ENCODE measurements around the gene FLRT1.

FLRT1 gene

DNA sequence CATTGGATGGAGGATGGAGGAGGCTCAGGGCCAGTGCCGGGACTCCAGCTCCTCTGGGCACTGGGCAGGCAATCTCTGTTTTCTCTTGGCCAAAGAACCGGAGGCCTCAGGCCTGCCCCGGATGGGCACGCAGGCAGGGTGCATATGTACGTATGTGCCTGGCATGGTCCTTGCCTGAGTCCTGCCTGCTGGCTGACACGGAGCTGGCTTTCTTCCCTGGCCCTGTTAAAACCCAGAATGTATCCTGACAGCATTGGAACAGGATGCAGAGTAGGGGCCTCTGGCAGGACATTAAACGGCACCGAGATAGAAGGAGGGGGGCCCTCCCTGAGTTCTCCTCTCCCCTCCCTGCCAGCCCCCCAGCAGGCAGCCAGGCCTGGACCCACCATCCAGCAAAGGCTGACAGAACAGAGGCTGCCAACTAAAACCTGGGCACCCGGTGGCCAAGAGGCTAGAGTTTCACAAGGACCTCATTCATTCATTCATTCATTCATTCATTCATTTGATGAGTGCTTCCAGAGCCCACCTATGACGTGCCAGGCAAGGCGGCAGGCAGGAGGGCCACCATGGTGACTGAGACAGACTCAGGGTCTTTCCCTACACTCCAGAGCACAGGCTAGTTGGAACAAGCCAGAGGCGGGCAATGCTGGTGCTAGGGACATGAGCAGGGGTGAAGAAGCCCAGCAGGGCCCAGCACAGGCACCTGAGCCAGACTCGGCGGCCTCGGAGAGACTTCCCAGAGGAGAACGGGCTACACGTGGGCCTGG lies 28.8 kb downstream of the FLRT1 start:
- Histone ChIP-seq H3K36me3 (ENCODE audit: control insufficient read depth in 2 of 2, insufficient read depth in 2 of 2, low read length in 2 of 2) (no peaks in the 10 kb centered on the region), H3K4me3 (ENCODE audit: low read length in 2 of 2) (no peak overlapping the region), H3K27ac (ENCODE audit: low read depth in 2 of 2, low read length in 2 of 2) (no peak overlapping the region), H3K9ac (ENCODE audit: low read depth in 1 of 2, low read length in 2 of 2) (no peak overlapping the region), H3K9me3 (ENCODE audit: control insufficient read depth in 2 of 2, low read length in 2 of 2) (no peaks in the 10 kb centered on the region), H3K27me3 (ENCODE audit: control insufficient read depth in 2 of 2, insufficient read depth in 2 of 2, low read length in 2 of 2) (peaks cover 2 to 9% of the 10 kb centered on the region in 2 donors), H3K4me1 (ENCODE audit: control insufficient read depth in 2 of 2, insufficient read depth in 2 of 2, low read length in 2 of 2) (peaks cover 0 to 6% of the 10 kb centered on the region in 2 donors)

DNA sequence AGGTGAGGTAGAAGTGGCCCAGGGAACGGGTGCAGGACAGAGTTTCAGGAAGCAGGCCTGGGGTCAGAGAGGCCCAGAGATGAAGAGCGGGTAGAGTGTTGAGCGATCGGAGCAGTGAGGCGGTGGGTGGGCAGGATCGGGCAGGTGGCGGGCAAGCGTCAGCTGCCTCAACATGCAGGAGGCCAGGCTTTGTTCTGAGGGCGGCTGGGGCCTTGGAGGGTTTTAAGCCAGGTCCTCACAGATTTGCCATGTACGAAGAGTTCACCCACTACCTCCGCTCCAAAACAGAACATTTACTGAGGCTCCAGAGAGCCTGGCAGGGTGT lies 29.4 kb downstream of the FLRT1 start:
- H3K27ac ChIP-seq (ENCODE audit: low read depth in 2 of 2, low read length in 2 of 2): no peak overlapping the region
- H3K4me1 ChIP-seq (ENCODE audit: control insufficient read depth in 2 of 2, insufficient read depth in 2 of 2, low read length in 2 of 2): peaks cover 0 to 6% of the 10 kb centered on the region in 2 donors
- H3K4me3 ChIP-seq (ENCODE audit: low read length in 2 of 2): no peak overlapping the region
- no peaks in the 10 kb centered on the region for H3K9me3 ChIP-seq (ENCODE audit: control insufficient read depth in 2 of 2, low read length in 2 of 2)
- H3K27me3 ChIP-seq (ENCODE audit: control insufficient read depth in 2 of 2, insufficient read depth in 2 of 2, low read length in 2 of 2): peaks cover 2 to 9% of the 10 kb centered on the region in 2 donors
- H3K9ac ChIP-seq (ENCODE audit: low read depth in 1 of 2, low read length in 2 of 2): no peak overlapping the region
- no peaks in the 10 kb centered on the region for H3K36me3 ChIP-seq (ENCODE audit: control insufficient read depth in 2 of 2, insufficient read depth in 2 of 2, low read length in 2 of 2)

DNA sequence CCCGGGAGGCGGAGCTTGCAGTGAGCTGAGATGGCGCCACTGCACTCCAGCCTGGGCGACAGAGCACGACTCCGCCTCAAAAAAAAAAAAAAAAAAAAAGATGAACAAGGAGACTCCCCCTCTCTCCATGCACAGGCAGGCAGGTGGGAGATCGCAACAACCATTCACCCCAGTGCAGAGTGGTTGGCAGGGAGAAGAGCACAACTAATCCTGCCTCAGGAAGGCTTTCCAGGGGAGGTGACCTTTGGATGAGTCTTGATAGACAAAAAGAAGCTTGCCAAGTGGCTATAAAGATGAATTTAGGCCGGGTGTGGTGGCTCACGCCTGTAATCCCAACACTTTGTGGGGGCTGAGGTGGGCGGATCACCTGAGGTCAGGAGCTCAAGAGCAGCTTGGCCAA lies 30.0 kb downstream of the FLRT1 start:
- peaks cover 2 to 9% of the 10 kb centered on the region in 2 donors for H3K27me3 ChIP-seq (ENCODE audit: control insufficient read depth in 2 of 2, insufficient read depth in 2 of 2, low read length in 2 of 2)
- H3K4me3 ChIP-seq (ENCODE audit: low read length in 2 of 2): no peak overlapping the region
- no peak overlapping the region for H3K9ac ChIP-seq (ENCODE audit: low read depth in 1 of 2, low read length in 2 of 2)
- H3K27ac ChIP-seq (ENCODE audit: low read depth in 2 of 2, low read length in 2 of 2): no peak overlapping the region
- no peaks in the 10 kb centered on the region for H3K9me3 ChIP-seq (ENCODE audit: control insufficient read depth in 2 of 2, low read length in 2 of 2)
- H3K4me1 ChIP-seq (ENCODE audit: control insufficient read depth in 2 of 2, insufficient read depth in 2 of 2, low read length in 2 of 2): peaks cover 0 to 6% of the 10 kb centered on the region in 2 donors
- H3K36me3 ChIP-seq (ENCODE audit: control insufficient read depth in 2 of 2, insufficient read depth in 2 of 2, low read length in 2 of 2): no peaks in the 10 kb centered on the region

DNA sequence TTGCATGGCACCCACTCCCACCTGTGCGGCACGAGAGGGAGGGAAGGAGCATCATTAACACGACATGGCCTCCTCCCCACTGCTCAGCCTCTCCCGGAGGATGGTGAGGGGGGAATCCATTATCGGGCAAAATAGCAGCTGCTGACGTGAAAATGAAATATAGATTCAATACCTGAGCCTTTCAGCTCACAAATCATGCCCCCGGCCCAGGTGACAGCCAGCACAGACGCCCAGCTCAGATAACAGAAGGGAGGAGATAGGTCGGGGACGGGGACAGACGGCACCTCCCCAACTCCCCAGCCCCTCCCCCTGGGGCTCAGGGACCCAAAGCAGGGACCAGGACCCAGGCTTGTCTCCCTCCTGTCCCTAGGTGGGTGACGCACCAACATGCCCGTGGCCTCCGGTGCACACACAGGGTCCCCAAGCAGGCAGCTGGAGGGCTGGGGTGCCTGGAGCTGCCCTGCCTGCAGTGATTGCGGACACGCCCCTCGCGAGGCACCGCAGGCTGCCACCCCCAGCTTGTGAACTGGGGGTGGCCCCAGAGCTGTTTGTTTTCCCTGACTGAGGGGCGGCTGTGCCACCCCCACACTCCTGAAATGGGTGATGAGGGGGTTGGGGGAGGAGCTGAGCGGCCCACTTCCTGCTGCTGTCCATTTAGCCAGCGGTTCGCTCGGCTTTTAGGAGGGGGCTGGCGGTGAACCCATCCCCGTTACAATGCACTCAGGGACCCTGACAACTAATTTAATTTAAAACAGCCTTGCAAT lies 31.7 kb downstream of the FLRT1 start:
- H3K4me3 ChIP-seq (ENCODE audit: low read length in 2 of 2): no peak overlapping the region
- no peak overlapping the region for H3K9ac ChIP-seq (ENCODE audit: low read depth in 1 of 2, low read length in 2 of 2)
- H3K9me3 ChIP-seq (ENCODE audit: control insufficient read depth in 2 of 2, low read length in 2 of 2): no peaks in the 10 kb centered on the region
- peaks cover 0 to 3% of the 10 kb centered on the region in 2 donors for H3K27me3 ChIP-seq (ENCODE audit: control insufficient read depth in 2 of 2, insufficient read depth in 2 of 2, low read length in 2 of 2)
- H3K27ac ChIP-seq (ENCODE audit: low read depth in 2 of 2, low read length in 2 of 2): no peak overlapping the region
- no peaks in the 10 kb centered on the region for H3K4me1 ChIP-seq (ENCODE audit: control insufficient read depth in 2 of 2, insufficient read depth in 2 of 2, low read length in 2 of 2)
- no peaks in the 10 kb centered on the region for H3K36me3 ChIP-seq (ENCODE audit: control insufficient read depth in 2 of 2, insufficient read depth in 2 of 2, low read length in 2 of 2)

DNA sequence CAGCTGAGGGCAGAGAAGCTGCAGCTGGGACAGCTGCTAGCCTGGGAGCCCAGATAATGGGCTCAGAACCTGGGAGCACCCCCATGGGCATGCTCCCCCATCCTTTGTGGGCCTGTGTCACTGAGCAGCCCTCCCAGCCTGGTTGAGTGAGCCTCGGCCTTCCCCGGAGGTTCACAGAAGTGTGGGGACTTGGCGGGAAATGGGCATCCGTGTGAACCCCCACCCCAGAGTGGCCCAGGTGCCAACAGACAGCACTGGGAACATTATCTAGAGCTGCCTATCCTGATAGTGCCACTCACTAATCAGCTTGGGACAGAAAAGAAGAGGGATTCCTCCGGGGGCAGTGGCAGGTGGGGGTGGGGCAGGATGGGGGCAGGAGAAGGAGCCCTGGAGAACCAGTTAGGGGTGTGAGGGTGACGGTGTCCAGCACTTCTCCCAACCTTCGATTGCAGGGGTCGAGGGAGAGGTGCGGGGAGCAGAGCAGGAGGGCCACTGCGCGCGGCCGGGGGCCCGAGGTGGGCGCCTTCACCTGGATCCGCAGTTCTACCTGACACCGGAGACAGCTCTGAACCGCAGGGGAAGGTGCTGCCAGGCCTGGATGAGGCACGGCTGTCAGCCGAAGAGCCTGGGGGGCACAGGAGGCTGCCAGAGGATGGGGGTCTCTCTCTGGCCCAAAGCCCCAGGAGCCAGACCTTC lies 33.1 kb downstream of the FLRT1 start:
- H3K27me3 ChIP-seq (ENCODE audit: control insufficient read depth in 2 of 2, insufficient read depth in 2 of 2, low read length in 2 of 2): no peaks in the 10 kb centered on the region
- no peak overlapping the region for H3K4me3 ChIP-seq (ENCODE audit: low read length in 2 of 2)
- H3K9ac ChIP-seq (ENCODE audit: low read depth in 1 of 2, low read length in 2 of 2): no peak overlapping the region
- H3K9me3 ChIP-seq (ENCODE audit: control insufficient read depth in 2 of 2, low read length in 2 of 2): no peaks in the 10 kb centered on the region
- no peaks in the 10 kb centered on the region for H3K36me3 ChIP-seq (ENCODE audit: control insufficient read depth in 2 of 2, insufficient read depth in 2 of 2, low read length in 2 of 2)
- no peak overlapping the region for H3K27ac ChIP-seq (ENCODE audit: low read depth in 2 of 2, low read length in 2 of 2)
- no peaks in the 10 kb centered on the region for H3K4me1 ChIP-seq (ENCODE audit: control insufficient read depth in 2 of 2, insufficient read depth in 2 of 2, low read length in 2 of 2)

DNA sequence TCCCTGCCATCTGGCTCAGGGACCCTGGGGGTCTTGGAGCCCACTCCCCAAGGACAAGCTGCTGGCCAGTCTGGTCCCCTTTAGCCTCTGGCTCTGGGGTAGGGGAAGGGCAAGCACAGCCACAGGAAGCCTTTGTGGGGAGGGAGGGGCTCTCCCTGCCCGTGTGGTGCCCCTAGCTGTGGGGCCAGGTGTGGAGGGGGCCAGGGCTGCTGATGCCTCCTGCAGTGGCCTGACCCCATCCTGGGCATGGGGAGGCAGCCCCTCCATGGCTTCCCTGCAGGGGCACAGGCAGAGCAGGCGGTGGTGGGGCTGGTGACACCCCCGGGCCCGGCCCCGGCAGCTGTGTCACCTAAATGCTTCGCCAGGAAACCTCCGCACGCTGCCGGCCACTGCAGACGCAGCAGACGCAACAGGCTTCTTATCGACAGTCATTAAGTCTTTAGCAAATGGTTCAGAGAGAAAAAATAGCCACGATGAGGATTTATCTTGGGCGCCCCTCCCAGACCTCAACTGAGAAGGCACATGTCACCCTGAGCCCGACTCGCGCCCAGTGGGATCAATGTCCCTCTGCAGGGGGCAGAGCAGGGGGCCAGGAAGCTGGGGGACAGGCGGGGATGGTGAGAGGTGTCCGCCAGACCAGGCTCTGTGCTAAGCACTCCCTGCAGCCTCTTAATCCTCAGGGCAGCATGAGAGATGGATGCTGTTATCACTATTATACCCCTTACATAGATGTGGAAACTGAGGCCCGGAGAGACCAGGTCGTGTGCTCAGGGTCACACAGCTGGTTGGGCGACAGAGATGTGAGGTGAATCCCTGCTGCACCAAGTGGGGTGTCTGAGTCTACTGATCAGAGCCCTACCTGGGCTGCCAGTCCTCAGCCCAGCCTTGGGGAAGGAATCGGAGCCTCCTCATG lies 33.9 kb downstream of the FLRT1 start:
- Histone ChIP-seq H3K9me3 (ENCODE audit: control insufficient read depth in 2 of 2, low read length in 2 of 2) (no peaks in the 10 kb centered on the region), H3K36me3 (ENCODE audit: control insufficient read depth in 2 of 2, insufficient read depth in 2 of 2, low read length in 2 of 2) (no peaks in the 10 kb centered on the region), H3K27ac (ENCODE audit: low read depth in 2 of 2, low read length in 2 of 2) (no peak overlapping the region), H3K4me3 (ENCODE audit: low read length in 2 of 2) (no peak overlapping the region), H3K4me1 (ENCODE audit: control insufficient read depth in 2 of 2, insufficient read depth in 2 of 2, low read length in 2 of 2) (no peaks in the 10 kb centered on the region), H3K27me3 (ENCODE audit: control insufficient read depth in 2 of 2, insufficient read depth in 2 of 2, low read length in 2 of 2) (no peaks in the 10 kb centered on the region), H3K9ac (ENCODE audit: low read depth in 1 of 2, low read length in 2 of 2) (no peak overlapping the region)

DNA sequence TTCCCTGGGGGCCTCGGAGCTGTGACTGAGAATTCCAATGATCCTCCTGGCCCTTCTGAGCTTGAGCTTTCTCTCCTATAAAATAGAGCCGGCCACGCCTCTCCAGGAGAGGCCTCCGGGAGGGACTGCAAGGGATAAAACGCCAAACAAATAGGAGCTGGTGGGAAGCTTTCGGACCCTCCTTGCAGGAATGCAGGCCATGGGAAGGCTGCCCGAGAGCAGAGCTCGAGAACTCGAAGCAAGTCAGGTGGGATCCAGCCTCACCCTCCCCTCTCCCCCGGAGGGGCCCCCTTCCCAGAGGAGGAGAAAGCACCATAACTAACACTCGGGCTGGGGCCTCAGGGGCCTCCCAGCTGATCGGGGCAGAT lies 34.6 kb downstream of the FLRT1 start:
- H3K36me3 ChIP-seq (ENCODE audit: control insufficient read depth in 2 of 2, insufficient read depth in 2 of 2, low read length in 2 of 2): no peaks in the 10 kb centered on the region
- H3K9me3 ChIP-seq (ENCODE audit: control insufficient read depth in 2 of 2, low read length in 2 of 2): no peaks in the 10 kb centered on the region
- no peak overlapping the region for H3K27ac ChIP-seq (ENCODE audit: low read depth in 2 of 2, low read length in 2 of 2)
- H3K9ac ChIP-seq (ENCODE audit: low read depth in 1 of 2, low read length in 2 of 2): no peak overlapping the region
- H3K4me1 ChIP-seq (ENCODE audit: control insufficient read depth in 2 of 2, insufficient read depth in 2 of 2, low read length in 2 of 2): no peaks in the 10 kb centered on the region
- H3K27me3 ChIP-seq (ENCODE audit: control insufficient read depth in 2 of 2, insufficient read depth in 2 of 2, low read length in 2 of 2): no peaks in the 10 kb centered on the region
- no peak overlapping the region for H3K4me3 ChIP-seq (ENCODE audit: low read length in 2 of 2)

DNA sequence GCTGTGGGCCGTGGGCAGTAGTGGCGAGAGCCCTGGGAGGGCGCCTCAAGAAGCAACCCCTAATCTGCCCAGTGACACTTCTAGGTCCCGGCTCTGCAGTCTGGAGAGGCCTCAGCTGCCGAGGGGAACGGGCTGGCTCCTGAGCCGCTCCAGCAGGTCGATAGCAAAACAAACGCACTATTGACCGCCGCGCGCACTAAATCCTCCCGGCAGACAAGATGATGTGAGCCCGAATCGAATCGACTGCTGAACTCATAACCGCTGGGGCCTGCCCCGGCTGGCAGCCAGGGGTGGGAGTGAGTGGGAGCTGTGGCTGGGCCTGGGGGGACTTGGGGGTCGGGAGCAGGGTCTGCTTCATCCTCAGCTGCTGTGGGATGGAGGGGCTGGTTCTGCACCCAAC lies 36.1 kb downstream of the FLRT1 start:
- Histone ChIP-seq H3K27ac (ENCODE audit: low read depth in 2 of 2, low read length in 2 of 2) (no peak overlapping the region), H3K27me3 (ENCODE audit: control insufficient read depth in 2 of 2, insufficient read depth in 2 of 2, low read length in 2 of 2) (no peaks in the 10 kb centered on the region), H3K36me3 (ENCODE audit: control insufficient read depth in 2 of 2, insufficient read depth in 2 of 2, low read length in 2 of 2) (no peaks in the 10 kb centered on the region), H3K4me1 (ENCODE audit: control insufficient read depth in 2 of 2, insufficient read depth in 2 of 2, low read length in 2 of 2) (no peaks in the 10 kb centered on the region), H3K9me3 (ENCODE audit: control insufficient read depth in 2 of 2, low read length in 2 of 2) (no peaks in the 10 kb centered on the region), H3K9ac (ENCODE audit: low read depth in 1 of 2, low read length in 2 of 2) (no peak overlapping the region), H3K4me3 (ENCODE audit: low read length in 2 of 2) (no peak overlapping the region)

DNA sequence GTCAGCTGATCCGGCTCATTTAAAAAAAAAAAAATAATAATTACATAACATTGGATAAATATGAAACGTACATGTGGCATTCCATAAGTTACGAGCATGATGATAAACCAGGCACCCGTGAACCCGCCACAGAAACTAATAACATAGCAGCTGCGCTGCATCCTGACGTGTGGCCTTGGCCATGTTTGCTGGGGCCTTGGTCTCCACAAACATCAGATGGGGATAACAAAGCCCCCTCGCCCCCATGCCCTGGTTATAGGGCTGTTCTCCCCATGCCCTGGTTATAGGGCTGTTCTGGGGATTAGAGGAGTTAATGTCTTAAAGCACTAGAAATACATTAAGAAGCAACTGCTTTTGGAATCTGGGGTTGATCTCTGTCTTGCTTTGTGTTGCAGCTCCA lies 36.7 kb downstream of the FLRT1 start:
- H3K4me1 ChIP-seq (ENCODE audit: control insufficient read depth in 2 of 2, insufficient read depth in 2 of 2, low read length in 2 of 2): no peaks in the 10 kb centered on the region

More for the DNA sequence above, 36.7 kb downstream of the FLRT1 start:
- Histone ChIP-seq H3K27me3 (ENCODE audit: control insufficient read depth in 2 of 2, insufficient read depth in 2 of 2, low read length in 2 of 2) (no peaks in the 10 kb centered on the region), H3K4me3 (ENCODE audit: low read length in 2 of 2) (no peak overlapping the region), H3K9ac (ENCODE audit: low read depth in 1 of 2, low read length in 2 of 2) (no peak overlapping the region), H3K36me3 (ENCODE audit: control insufficient read depth in 2 of 2, insufficient read depth in 2 of 2, low read length in 2 of 2) (no peaks in the 10 kb centered on the region), H3K9me3 (ENCODE audit: control insufficient read depth in 2 of 2, low read length in 2 of 2) (no peaks in the 10 kb centered on the region), H3K27ac (ENCODE audit: low read depth in 2 of 2, low read length in 2 of 2) (no peak overlapping the region)

All from mucosa of rectum (tissue), 2 donors.